HG03135 (cell line): ENCODE data around the gene TENT5C.

ENCODE experiments used
- ATAC-seq: cut with Tn5 transposase; IDR thresholded peaks from one replicate; pipeline ENCODE4 v1.9.1; 2021; ENCODE audit warnings: mild to moderate bottlenecking, moderate library complexity; ENCODE audit not compliant: unreplicated experiment

TENT5C gene

GRCh38 chr1:117673405-117673804 lies 67.6 kb downstream of the TENT5C start:
- ATAC-seq = no peak

GRCh38 chr1:117674521-117675400 lies 68.9 kb downstream of the TENT5C start:
- ATAC-seq = peak; percentile 71

GRCh38 chr1:117675907-117676430 lies 70.1 kb downstream of the TENT5C start:
- ATAC-seq = no peak

GRCh38 chr1:117676615-117677130 lies 70.8 kb downstream of the TENT5C start:
- no peak for ATAC-seq
